Pulmonary artery endothelial cell (primary cell): ENCODE measurements around the gene SPACA7. TPM values are rescaled to one million over a fixed set of nuclear protein-coding genes. Genes with fewer than 3 reads are reported as not detected.
A peak's percentile ranks its signal among the peaks of the same experiment; 100 is the strongest.
"Not testable (repeated sequence)": the region's sequence is repeated elsewhere in the genome, so short reads cannot be mapped to it uniquely, and the experiment has no call there.

Source experiments
- DNase-seq: peaks from one replicate; pipeline ENCODE4 v3.0.0-alpha.2; 2011; ENCODE audit warnings: low read depth, low spot score
- total RNA-seq: library from RNA; depleted of rRNA; stranded (reverse); fragments of >200 nt; gene quantifications from 2 replicates; pipeline ENCODE4 v1.2.3, GENCODE V29; 2014

The SPACA7 gene
- total RNA-seq, 1 donor from 2014 or later = not detected

DNA sequence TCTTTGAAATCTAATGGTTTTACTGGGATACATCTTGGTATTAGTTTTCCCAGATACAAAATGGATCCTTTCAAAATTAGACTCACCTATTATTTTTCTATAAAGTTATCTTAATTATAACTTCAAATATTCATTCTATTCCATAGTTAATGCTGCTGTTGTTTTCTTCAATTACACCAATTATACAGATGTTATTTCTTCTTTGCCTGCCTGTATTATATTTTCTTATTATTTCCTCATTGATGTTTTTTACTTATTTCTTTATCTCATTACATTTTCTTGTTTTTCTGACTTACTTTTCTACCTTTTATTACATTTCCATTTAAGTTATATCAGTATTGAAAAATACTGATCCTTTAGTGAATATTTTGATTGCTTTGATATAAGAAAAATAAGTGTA lies 40.9 kb downstream of the SPACA7 start:
- DNase-seq = no peak

DNA sequence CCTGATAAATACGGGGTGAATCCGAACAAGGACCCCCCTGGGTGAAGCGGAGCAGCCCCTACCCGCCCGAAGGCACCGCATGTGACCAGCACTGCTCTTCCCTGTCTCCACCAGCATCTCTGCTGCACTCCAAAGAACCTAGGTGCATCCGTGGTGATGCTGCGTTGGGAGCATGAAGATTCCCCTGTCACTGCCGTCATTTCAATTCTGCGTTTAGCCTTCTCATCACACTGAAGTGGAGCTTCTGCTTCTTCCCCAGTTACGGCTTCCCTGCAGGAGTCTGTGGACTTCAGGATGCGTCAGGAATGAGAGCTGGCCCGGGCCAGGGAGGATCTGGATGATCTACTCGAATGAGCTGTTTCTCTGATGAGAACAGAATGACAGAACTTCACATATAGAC lies 47.9 kb downstream of the SPACA7 start:
- DNase-seq = no peak

DNA sequence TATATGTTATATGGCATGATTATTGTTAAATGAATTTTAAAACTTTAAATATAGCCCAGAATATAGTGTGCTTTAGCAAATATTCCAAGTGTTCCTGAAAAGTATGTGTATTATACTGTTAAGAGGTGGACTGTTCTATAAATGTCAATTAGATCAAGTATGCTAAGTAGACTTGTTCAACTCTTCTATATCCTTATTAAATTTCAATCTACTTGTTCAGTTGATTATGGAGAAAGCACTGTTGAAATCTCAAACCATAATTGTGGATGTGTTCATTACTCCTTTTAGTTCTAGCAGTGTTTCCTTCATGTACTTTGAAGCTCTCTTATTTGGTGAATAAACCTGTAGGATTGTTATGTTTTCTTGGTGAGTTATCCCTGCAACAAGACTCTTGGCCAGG lies 52.5 kb downstream of the SPACA7 start:
- no peak for DNase-seq

DNA sequence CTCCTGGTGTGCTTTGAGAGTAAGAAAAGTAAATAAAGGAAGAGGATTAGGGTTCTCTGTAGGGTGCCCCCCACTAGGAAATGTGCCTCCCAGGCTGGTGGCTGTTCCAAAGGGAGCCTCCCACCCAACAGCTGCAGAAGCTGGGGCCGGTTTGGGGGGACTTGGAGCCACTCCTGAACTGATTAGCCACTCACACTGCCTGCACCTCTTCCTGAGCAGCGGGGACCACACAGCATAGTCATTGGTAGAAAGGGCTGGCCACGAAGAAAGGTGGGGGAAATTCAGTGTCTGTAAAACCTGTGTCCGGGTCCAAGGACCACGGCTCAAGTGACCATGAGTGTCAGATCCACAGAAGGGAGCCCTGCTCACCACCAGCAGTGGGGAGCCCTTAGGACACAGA lies 55.6 kb downstream of the SPACA7 start:
- no peak for DNase-seq

DNA sequence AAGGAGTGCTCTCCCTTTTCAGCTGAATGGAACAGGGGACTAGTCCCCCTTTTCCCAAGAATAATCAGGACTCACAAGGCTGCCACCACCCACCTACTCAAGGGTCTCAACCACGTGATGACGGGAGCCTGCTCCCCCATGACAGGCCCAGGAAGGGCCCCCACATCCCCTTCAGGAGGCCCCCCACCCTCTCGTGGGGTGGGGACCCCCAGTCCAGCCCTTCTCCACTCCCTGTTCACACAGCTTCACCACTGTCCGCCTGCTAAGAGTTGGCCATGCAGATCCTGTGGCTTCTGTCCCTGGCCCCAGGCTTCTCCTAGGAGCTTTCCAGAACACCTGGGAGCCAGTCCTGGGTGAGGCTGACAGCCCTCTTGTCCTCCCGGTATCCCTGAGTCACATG lies 56.6 kb downstream of the SPACA7 start:
- not testable (repeated sequence) for DNase-seq

DNA sequence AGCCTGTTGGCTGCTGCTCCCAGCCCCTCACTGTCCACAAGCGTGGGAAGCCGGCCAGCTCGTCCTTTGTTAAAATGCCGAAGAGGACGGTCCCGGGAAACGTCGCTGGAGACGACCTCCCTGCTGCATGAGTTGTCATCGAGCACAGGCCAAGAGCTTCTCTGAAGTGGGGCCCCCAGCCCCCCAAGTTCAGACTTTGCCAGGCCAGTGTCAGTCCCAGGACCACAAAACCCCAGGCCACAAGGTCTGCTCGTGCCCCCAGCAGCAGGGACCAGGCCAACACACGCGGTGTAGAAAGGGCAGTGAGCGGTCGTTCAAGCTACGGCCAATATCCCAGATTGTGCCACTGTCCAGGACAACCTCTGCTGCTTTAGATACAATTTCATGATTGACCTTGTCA lies 57.4 kb downstream of the SPACA7 start:
- not testable (repeated sequence) for DNase-seq

DNA sequence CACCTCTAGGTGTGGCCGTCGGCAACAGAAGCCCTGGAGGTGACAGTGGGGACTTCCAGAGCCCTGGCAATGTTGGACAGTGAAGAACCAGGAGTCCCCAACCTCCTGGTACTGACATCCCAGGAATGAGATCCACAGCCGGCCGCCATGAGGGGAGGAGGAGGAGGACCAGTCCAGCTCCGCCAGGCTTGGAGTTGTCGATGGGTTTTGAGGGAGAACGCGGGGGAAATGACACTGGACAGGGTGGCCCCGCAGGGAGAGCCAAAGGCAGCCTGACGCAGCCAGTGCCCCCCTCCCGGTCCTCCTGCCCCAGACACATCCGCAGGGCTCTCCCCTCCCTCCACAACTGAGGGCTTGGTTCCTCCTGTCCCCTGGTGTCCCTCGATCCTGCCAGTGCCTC lies 57.9 kb downstream of the SPACA7 start:
- DNase-seq = no peak

DNA sequence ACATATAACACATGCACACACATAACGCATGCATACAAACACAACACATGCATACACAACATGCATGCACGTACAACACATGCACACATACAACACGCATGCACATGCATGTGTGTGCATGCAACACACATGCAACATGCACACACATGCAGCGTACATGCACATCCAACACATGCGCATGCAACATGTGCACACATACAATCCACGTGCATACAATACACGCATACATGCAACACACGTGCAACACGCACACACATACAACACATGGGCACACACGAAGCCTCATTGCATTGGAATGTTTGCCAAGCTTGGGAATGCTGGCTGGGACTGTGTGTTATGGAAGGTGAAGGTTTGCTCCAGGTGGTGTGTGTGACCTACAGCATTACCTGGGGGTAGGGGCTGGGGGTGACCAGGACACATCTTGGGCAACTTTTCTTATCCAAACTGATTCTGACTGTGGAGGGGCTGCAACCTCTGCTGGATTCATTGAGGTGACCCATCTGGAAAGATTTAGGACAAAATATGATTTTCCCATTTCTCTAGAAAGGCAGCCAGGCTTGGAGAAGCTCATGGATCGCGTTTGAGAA lies 58.9 kb downstream of the SPACA7 start:
- DNase-seq = no peak

DNA sequence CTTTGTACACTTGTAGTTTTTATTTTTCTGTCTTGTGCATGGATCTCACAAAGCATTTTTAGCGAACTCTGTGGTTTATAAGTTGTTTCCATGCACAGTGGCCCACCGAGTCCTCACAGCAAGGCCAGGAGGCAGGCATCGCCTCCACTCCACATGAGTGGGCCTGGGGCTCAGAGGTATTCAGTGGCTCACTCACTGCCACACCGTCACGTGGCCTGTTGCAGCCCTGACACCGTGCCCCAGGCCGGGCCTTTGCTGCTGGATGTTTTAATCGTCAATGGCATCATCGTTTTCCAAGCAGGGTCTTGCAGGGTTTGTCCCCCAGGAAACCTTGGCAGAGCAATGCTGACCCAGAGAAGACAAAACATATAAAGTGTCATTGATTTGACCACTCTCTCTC lies 59.8 kb downstream of the SPACA7 start:
- DNase-seq = no peak

DNA sequence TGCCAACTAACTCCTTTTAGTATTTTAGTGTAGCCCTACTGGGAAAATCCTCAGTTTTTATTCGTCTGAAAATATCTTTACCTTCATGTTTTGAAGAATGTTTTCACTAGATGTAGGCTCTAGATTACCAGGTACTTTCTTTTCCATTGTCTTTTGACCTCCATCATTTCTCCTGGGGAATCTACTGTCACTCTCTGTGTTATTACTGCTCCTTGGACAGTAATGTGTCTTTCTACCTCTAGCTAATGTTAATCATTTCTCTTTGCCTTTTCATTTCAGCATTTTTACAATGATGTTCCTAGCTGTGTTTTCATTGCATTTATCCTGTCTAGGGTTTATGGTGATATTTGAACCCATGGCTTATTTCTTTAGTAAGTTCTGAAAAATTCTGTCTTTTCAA lies 61.9 kb downstream of the SPACA7 start:
- no peak for DNase-seq

DNA sequence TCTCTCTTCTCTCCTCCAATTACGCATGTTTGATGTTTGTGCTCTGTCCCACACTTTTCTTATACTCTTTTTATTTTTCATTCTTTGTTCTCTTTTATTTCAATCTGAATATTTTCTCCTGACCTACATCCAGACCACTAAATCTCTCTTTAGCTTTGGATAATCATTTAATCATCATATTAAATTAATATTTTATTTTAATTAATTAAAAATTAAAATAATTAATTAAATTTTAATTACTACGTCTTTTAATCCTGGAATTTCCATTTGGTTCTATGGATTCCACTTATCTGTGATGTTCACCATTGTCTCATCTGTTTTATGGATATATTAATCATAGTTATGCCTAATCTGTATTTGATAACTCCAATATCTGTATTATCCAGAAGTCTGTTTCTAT lies 62.4 kb downstream of the SPACA7 start:
- no peak for DNase-seq

DNA sequence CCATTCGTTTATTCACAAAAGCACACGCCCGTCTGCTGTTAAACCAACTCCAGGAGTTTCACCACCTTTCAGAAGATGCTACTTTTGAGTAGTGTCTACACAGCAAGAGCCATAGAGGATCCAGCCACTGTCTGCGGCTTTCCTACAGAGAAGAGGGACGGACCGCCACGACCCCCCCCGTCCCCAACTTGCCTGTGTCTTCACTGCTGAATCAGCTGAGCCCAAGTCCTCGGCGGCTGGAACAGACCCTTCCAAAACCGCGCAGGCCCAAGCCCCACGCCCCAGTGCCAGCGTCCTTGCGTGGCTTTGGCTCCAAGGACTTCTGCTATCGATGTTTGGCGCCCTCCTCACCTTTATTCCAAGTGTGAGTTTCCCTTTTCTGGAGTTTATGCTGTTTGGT lies 65.1 kb downstream of the SPACA7 start:
- DNase-seq = no peak

DNA sequence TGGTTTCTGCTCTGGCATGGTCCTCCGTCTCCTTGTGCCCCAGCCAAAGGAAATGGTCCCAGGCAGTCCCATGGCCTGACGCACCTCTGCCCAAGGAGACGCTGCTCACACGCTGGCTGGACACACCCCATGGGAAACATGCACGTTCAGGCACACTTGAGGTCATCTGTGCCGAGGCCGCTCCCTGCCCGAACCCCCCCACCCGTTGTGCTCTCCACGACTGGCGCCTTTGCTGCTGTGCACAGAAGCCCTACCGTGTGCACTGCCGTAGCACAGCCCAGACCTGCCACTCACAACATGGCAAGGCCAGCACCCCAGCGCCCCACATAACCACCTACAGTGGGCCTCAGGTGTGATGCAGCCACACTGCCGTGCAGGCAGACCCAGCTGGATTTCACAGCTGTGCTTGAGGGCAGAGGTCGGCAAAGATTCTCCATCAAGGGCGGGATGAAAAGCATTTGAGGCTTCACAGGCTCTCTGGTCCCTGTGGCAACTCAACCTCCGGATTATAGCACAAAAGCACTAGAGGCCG lies 65.7 kb downstream of the SPACA7 start:
- DNase-seq = no peak

DNA sequence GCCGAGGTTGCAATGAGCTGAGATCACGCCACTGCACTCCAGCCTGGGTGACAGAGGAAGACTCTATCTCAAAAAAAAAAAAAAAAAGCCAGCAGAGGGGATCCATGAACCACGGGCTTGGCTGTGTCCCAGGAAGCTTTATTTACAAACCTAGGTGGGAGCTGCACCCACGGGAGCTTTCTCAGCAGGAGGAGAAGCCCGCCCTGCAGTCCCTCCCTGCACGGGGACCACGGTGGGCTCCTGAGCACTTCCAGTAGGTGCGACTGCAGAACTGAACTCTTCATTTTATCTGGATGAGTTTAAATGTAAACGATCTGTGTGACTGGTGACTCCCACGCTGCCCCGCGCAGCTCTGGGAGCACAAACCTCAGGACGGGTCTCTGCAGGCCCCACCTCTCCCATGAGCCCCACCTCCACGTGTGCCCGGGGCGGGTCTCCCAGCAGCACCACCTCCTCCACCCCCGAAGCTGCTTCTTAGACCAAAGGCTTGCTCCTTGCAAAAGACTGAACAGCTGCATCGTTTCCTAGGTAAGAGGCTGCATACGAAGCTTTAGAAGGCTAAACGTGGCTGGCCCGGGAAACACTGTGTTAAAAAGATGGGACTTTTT lies 66.4 kb downstream of the SPACA7 start:
- no peak for DNase-seq

DNA sequence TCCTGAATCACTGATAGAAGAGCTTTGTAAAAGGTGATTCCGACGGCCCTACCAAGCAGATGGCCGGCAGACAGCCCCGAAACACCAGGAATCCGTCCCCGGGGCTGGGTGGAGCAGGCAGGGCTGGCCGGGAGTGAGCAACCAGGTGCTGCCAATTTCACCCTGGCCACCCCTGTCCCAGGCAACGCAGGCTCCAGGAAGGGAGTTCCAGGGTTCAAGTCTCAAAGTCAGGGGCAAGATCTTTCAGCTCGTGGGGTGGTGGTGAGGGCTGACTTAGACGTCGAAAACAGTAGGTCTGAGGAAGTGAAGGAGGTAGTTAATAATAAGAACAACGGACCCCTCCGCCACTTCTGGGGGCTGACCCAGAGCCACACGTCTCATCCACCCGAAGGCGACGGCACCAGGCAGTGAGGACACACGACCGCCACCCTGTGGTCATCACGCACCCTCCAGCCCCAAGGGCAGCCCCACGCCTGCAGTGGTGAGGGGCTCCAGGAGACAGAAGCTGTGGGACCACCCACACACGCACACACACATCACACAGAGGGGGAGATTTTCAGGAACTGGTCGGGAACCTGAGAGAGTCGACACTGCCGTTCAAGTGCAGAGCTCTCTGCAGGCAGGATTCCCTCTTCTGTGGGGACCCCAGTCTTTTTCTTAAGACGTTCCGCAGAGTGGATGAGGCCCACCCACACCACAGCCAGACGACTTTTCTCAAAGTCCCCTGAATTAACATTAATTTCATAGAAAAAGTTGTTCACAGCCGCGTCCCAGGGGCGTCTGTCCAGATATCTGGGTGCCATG lies 67.2 kb downstream of the SPACA7 start:
- no peak for DNase-seq

DNA sequence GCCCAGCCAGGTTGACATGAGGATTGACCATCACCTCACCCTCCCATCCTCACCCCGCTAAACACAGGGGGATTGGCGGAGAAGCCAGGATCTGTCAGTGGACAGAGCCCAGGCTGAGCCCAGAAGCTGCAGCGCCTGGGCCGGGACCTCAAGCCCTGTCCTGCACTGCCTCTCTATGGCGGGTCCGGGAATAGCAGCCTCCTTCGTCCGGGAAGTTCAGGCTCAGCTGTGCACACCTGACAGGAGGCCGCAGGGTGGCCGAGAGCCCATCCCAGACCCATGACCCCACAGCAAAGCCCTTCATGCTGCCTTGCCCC lies 67.8 kb downstream of the SPACA7 start:
- peak; percentile 19 for DNase-seq

DNA sequence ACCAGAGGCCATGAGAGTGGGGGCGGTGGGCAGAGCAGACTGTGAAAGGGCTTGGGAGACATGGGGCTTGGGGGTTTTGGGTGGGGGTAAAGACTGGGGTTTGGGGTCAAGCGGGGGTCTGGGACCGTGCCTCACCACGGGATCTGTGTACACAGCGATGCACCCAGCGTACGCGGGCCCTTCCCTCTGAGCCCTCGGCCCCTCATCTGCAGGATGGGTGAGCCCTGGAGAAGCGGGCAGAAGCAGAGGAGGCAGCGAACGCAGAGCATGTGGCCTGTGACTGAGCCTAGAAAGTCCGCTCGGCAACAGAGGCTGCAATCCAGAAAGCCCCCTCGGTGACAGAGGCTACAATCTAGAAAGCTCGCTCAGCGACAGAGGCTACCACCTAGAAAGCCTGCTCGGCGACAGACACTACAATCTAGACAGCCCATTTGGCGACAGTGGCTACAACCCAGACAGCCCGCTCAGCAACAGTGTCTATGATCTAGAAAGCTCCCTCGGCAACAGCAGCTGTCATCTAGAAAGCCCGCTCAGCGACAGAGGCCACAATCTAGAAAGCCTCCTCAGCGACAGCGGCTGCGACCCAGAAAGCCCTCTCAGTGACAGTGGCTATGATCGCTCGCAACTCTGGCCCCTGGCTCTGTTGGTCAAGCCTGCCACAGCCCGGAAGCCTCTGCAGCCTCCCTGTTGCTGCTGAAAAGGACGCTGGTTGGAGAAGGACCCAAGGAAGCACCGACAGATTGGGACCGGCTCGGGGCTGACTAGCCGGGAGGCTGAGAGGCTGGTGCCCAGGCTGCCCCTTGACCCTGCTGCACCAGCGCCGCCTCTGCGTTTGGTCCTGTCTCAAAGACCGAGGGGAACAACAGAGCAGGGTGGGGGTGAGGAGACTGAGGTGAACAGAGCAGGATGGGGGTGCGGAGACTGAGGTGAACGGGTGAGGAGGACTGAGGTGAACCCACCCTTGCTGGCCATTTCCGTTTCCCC lies 68.6 kb downstream of the SPACA7 start:
- no peak for DNase-seq

DNA sequence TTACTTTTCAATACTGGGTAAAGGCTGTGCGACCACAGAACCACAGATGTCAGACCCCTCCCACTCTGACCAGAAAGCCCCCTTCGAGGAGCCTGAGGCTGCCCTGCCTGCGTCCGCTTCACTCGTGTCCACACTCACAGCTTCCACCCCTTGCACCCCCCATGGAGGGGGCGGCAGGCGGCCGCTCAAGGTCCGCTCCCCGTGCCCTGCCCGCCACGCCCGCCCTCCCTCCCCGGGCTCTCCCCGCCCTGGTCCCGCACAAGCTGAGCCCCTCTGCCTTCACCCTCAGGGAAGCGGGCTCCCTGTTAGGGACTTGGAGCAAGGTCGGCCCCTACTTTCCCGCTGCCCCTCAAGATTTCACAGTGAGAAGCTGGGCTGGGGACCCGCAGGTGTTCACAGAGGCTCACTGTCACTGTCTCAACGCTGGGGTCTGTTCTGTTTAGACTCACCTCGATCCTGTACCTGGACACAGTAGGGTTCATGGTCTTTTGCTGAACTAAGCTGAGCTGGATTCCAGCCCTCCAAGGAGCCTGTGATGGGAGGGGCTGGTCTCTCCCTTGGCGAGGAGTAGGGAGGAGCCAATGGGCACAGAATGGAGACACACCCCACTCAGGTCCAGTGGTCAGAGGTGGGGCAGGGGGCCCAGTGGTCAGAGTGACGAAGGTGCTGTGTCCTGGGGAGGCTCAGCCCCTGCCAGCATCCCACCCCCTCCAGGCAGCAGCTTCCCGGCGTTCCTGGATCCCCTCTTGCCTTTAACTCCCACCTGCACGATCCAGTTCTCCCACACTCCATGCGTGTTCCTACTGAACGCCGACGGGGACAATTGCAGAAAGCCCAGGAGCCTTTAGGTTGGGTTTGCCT lies 69.5 kb downstream of the SPACA7 start:
- no peak for DNase-seq

DNA sequence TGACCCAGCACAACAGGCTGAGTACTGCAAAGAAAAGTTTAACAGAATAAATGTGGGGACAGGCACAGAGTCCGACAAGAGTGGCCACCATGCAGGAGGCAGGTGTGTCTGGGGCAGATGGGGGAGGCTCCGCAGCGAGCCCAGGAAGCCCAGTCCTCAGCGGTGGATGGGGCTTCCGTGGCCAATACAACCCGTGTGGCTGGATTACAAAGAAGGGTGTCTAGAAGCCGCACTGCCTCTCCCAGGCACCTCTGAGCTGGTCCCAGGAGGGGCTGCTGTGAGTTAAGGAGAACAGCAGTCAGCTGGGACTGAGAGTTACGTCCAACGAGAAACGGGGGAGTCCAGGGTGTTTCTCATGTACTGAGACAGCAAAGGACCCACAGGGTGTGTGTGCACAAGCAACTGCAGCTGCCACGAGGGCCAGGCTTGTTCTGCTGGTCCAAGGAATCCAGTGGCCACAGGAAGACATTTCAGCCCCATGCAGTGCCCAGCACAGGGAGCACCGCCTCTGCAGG lies 70.2 kb downstream of the SPACA7 start:
- DNase-seq = no peak

DNA sequence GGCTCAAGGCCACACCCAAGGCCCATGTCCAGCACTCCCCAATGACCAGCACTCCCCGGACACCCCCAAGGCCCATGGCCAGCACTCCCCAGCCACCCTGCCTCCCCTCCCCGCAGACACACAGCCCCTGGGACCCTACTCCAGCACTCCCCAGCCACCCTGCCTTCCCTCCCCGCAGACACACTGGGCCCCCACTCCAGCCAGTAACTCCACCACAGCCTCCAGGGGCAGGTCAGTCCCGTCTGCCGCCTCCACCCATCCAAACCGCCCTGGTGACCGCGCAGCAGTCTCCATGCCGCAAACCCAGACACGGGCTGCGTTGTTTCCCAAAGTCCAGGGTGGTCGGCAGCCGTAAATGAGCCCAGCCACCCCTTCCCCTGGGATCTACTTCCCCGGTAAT lies 70.7 kb downstream of the SPACA7 start:
- no peak for DNase-seq
